Measurements from ENCODE around the gene FOXN3.

DNA sequence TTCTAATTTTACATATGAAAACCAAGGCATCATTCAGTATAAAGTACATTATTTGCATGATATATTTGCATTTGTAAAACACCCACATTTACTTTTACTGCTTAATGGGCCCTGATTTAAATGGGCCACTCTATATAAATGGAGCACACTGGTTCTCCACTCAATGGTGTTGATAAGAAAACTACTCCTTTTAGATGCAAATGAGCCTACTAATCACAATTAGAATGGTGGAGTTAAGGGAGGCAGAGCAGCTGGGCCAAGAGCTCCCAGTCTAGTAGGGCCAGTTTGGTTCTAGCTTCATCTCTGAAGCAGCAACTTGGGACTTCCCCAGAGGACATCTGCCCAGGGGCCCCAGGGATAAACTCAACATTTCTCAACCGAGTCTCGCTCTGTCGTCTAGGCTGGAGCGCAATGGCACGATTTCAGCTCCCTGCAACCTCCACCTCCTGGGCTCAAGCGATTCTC is 120.7 kb downstream of the FOXN3 start:
- TF ChIP-seq, protein P1, sequence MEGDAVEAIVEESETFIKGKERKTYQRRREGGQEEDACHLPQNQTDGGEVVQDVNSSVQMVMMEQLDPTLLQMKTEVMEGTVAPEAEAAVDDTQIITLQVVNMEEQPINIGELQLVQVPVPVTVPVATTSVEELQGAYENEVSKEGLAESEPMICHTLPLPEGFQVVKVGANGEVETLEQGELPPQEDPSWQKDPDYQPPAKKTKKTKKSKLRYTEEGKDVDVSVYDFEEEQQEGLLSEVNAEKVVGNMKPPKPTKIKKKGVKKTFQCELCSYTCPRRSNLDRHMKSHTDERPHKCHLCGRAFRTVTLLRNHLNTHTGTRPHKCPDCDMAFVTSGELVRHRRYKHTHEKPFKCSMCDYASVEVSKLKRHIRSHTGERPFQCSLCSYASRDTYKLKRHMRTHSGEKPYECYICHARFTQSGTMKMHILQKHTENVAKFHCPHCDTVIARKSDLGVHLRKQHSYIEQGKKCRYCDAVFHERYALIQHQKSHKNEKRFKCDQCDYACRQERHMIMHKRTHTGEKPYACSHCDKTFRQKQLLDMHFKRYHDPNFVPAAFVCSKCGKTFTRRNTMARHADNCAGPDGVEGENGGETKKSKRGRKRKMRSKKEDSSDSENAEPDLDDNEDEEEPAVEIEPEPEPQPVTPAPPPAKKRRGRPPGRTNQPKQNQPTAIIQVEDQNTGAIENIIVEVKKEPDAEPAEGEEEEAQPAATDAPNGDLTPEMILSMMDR (IDR thresholded peaks at IDR 0.05): no peak
- TF ChIP-seq POLR2A (IDR thresholded peaks at IDR 0.05): no peak

Data from lower leg skin (tissue), 3 donors.